Cardiac fibroblast (primary cell): Measurements from ENCODE around the gene TBL1Y.

Experiments used
- DNase-seq, 2 donors: peaks; one replicate each; pipeline versions ENCODE4 v3.0.0 to v3.0.0-alpha.2; 2010; ENCODE audit warnings: low read depth in 2 of 2
- H3K4me3 ChIP-seq, 2 donors: replicated peaks in 1 of 2; 1 replicate in 1 of 2; 2 replicates in 1 of 2; pipeline ENCODE4 v1.5.1; 2011; ENCODE audit warnings: low read depth in 2 of 2, low read length in 2 of 2, mild to moderate bottlenecking in 2 of 2, moderate library complexity in 1 of 2
- CTCF ChIP-seq: IDR thresholded peaks from one replicate; pipeline ENCODE4 v1.5.1; 2011; ENCODE audit warnings: low read depth, mild to moderate bottlenecking, low read length, inconsistent platforms

Gene TBL1Y

GRCh38 chrY:7008578-7009355, 98.3 kb downstream of the TBL1Y start:
- no peak for TF ChIP-seq CTCF

GRCh38 chrY:7013051-7013450, 102.6 kb downstream of the TBL1Y start:
- no peak for DNase-seq
- TF ChIP-seq CTCF = no peak
- no peak overlapping the region for H3K4me3 ChIP-seq

More at GRCh38 chrY:7008578-7009355, 98.3 kb downstream of the TBL1Y start:
- H3K4me3 ChIP-seq = no peak overlapping the region
- no peak for DNase-seq

- no peak for DNase-seq
- TF ChIP-seq CTCF = no peak
- H3K4me3 ChIP-seq = no peak overlapping the region
Measured at GRCh38 chrY:7016521-7016920, 106.0 kb downstream of the TBL1Y start.

- no peak overlapping the region for H3K4me3 ChIP-seq
- no peak for DNase-seq
- no peak for TF ChIP-seq CTCF
Measured at GRCh38 chrY:7017244-7018080, 107.0 kb downstream of the TBL1Y start.

GRCh38 chrY:7039037-7039436, 128.5 kb downstream of the TBL1Y start:
- DNase-seq = no peak
- no peak for TF ChIP-seq CTCF
- no peak overlapping the region for H3K4me3 ChIP-seq

- no peak overlapping the region for H3K4me3 ChIP-seq
- no peak for DNase-seq
- TF ChIP-seq CTCF = no peak
Measured at GRCh38 chrY:7040662-7041061, 130.2 kb downstream of the TBL1Y start.
